GM18907 (cell line): ENCODE measurements around the gene ADGRG6.

Experiments used
- ATAC-seq: cut with Tn5 transposase; IDR thresholded peaks from one replicate; pipeline ENCODE4 v1.9.1; 2021; ENCODE audit warnings: mild to moderate bottlenecking, moderate library complexity; ENCODE audit not compliant: unreplicated experiment

ADGRG6 gene

DNA sequence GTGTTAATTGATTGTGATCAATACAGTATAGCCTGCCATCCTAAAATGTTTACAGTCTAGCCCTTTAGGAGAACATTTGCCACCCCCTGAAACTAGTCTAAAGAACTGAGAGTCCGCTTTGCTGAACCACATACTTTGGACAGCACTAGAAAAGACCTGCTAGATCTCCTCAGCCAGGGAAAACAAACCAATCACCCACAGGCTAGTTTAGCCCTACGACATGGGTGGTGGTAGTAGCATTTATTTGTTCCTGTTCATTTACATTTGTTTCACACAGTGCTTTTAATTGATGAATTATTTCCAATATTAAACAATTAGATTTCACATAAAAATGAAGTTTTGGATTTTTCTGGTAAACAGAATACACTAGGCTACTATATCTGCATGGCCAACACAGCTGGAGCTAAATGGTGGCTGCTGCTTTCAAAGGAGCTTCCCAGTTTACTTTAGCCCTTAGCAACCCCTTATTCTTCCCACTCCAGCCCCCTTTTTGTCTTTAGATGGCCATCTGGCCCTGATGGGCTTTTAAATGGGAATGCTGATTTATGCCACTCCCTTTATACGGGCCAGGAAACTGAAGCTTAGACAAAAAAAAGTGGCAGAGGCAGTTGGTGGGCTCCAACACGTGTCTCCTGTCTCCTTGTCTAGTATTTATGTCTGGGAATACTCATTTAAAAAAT lies 72.4 kb downstream of the ADGRG6 start:
- no peak for ATAC-seq

DNA sequence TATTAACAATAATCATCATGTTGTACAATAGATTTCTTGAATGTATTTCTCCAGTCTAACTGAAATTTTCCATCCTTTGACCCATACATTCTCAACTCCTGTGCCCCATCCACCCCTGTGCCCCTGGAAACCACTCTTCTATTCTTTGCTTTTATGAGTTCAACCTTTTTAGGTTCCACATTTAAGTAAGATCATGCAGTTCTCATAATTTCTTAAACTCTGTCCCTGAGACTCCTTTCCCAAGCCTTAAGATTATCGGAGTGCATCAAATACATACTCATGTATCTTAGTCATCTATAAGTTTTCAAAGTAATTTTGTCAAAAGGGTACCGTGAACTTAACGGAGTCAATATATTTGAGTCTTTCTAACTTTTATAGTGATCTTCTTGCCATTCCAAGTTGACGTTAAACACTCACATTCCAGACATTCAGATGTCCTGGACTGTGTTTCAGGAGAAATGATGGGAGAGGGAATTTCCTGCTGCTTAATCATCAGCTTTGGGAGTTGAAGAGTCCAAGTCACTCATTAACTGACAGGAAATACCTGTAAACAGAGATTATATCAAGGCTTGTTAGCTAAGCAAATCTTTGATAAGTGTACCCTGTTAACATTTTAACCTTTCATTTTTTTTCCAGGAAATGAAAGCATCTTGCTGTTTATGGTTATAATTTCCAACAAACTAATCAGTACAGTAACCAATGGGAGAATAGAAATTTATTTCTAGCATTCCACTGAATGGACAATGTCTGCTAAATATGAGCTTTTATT lies 73.3 kb downstream of the ADGRG6 start:
- ATAC-seq: no peak

DNA sequence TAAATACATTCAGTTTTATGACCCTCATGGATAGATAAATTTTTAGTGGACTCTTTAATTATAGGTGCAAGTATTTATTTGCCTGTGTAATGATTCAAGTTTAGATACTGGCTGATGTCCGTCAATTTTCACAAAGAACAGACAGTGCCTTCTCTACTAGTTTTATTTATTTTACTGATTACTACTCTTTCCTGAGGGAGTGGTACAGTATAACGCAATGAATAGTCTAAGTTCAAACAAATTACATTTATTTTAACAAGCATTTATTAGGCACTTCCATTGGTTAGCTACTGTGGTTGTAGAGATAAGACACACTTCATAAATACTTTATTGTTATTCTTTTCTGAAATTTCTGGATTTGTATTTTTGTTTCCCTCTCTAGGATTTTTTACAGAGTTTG lies 74.3 kb downstream of the ADGRG6 start:
- no peak for ATAC-seq

DNA sequence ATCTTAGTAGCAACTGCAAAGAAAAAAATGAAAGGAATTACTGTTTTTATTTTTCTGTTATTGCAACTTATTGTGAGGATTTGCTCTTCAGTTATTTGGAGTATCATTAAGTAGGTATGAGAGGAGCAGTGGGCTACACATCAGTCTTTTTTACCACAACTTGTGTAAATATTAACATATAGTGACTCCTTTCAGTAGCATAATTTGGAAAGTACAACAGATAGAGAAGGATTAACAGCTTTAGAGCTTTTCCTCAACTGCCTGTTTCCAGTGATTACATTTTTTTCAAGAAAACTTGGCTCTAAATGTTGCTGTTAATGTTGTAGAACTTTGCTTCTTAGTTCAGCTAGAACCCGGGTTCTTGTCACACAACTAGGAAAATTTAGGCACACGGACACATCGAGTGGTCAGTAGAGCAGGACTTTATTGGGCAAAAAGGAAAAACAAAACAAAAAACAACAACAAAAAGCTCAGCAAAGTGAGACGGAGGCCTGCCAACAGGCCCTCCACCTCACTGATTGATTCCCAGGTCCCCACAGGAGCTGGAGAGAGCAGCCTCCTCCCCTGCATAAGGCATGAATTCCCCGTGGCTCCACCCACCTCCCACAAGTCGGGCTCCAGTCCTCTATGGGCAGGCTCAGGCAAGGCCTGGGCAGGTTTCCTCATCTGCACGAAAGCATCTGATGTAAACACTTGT lies 75.1 kb downstream of the ADGRG6 start:
- ATAC-seq: peak; percentile 60

DNA sequence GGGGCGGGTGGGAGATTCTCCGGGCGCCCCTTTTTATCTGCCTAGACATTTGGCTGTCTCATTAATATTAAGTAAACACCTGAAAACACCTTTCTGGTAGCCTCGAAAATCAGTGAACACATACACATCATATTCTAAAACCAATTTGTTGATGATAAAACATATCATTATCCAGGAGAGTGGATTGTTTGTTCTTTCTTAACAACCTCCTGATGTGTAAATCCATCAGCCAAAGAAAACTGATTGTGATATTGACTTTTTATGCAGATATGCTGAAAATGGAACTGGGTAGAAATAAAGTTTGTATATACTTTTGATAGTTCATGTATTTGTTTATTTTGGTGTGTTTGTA lies 75.7 kb downstream of the ADGRG6 start:
- ATAC-seq: no peak

DNA sequence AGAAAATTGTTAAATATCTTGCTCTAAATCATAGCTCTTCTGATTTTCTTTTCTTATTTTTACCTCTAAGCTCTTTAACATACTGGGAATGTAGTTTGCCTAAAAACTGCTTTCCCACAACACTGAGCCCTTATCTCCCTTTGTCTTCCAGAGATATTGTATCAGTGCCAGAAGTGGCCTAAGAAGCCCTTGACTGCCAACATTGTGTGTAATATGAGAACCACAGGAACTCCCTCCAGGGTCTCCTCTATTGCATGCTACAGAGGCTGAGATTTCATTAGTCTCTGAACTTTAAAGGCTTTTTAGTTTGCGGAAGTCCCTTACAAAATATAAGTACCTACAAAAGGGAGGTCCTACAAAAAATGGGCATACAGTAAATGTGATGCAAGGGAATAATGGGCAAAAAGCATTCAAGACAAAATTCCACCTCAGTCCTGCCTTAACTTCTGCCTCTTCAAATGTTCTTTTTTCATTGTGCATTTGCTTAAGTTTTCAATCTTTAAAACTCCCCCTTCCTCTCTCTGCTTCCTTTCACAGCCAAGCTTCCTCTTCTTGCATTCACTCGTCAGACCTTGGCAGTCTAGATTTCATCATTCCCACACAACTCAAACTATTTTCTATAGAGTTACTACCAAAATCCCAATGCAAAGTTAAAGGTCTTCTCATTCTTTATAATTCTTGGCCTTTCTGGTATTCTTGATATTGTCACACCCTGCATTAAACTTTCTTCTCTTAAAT lies 76.5 kb downstream of the ADGRG6 start:
- no peak for ATAC-seq

DNA sequence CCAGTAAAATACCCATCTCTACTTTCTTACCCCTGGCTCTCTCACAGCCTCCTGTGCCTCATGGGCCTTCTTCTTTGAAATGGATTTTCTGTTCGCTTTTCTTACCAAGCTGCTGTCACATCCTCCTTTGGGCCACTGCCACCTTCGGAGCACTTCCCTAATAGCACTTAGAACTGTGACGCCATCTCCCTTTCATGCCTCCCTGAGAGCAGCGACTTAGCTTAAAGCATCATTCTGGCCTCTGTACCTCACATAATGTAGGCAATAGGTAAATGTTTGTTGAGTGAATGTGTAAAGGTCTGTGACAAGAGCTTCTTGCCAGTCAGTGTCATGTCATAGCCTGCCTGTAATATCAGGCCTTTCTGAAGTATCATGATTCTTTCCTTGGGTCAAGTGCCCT lies 78.8 kb downstream of the ADGRG6 start:
- no peak for ATAC-seq

DNA sequence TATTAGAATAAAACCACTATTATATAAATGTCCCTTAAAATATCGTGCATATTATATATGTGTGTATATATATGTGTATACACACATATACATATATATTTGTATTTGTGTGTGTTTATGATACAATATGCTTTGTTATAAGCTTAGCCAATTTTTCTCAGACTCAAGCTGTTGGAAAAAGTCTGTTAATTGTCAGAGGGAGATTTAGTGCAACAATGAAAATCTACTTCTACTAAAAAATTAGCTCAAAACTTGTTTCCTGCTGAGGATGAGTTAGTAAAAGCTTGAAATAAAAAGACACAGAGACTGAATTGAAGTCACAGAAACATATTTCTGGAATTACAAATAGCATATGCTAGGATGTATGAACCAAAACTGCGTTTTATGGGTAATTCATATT lies 79.4 kb downstream of the ADGRG6 start:
- no peak for ATAC-seq

DNA sequence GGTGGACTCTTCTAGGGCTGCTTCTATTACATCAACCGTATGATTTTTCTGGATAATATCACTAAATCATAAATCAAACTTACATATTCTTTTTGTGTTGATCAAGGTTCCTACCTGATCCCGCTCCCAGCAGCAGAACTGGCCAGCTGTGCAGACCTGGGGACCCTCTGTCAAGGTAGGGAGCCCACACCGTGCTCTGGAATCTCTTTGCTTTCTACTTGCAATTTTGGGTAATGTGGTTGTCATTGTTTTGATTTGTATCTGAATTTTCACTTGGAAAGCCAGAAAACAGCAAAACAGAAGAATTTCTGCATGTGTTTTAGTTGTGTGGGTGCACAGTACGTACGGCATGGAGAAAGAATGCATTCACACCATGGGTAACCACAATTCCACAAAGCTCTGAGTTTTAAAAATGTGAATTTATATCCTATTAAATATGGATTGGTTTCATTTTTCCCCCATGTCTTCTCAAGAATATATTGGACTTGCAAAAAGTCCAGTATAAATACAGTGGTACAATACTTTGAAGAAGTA lies 80.1 kb downstream of the ADGRG6 start:
- ATAC-seq: no peak

DNA sequence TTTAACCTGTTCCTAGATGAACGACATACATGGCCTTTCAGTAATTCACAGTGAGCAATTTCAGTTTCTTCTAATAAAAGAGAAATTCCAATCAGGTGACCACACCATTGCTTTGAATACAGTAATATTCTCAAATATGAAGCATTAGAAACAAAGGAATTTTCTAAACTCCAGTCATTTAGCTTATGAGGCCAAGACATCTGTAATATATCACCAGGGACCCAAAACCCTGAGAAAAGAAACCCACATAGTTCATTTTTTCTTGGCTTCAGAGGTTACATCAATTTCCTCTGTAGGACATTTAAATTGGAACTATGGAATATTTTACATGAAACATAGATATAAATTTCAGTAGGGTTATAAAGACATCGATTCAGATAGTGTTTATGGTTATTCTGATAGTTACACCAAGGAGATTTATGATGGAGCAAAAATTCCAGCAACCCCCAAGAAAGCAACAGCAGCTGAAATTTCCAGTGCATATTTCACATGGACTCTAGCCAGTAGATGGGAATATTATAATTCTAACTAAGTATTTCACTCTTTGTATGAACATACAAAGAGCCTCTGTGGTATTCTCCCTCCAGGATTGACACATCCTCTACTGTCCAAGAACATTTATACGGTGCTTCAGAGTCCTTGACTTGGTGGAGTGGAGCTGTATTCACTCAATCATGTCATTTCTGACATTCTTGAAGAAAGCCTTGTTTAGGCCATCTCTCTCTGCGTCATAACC lies 82.9 kb downstream of the ADGRG6 start:
- no peak for ATAC-seq

DNA sequence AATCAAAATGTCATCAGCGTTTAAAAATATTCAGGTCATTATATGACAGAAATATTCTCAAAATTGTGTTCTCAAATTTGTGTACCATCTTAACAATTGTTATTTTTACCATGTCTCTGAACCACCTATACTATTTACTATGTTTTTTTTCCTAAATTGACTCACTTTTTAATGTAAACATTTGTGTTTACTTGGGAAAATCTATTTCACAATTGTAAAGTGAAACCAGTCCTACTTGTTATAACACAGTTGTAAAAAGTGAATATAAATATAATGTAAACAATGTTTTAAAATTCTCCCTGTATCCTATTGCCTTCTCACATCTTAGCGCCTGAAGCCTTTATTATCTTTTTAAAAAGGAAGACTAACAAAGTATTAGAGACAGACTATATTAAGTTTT lies 83.5 kb downstream of the ADGRG6 start:
- no peak for ATAC-seq

DNA sequence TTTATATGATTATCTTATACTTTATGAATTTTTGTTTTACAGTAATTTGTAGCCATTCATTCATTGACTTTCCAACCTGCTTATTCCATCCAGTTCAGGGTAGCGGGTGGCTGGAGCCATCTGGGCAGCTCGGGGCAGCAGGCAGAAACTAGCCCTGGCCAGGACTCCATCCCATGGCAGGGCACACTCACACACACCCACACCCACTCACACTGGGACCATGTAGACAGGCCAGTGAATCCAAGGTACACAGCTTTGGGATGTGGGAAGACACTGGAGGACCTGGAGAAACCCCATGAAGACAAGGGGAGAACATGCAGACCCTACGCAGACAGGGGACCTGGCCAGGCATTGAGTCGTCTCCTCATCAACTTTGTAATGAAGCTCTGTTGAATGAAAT lies 84.8 kb downstream of the ADGRG6 start:
- ATAC-seq: no peak

DNA sequence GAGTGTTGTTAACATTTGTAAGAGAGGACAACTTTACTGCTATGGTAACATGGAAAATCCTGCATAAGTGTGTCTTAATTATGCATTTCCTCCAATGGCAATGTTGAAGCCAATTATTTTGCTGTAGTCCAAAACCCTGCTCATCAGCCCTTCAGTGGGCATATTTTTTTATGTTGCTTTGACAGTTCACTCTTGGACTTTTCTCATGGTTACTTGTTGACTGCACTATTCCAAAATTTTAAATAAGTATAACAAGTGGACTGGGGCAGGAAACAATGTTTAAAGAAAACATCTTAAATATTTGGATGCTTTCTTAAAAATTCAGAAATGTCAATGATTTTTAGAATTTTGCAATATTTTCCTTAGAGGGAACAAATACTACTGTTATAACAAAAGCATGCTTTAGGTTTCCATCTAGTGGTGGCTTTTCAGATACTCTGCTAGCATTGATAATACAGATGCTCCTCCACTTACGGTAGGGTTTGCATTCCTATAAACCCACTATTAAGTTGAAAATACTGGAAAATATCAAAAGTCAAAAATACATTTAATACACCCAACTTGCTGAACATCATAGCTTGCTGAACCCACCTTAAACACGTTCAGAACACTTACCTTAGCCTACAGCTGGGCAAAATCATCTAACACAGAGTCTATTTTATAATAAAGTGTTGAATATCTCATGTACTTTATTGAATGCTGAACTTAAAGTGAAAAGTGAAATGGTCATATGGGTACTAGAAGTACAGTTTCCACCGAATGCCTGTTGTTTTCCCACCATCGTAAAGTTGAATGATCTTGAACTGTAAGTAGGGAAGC lies 86.4 kb downstream of the ADGRG6 start:
- ATAC-seq: peak; percentile 68

DNA sequence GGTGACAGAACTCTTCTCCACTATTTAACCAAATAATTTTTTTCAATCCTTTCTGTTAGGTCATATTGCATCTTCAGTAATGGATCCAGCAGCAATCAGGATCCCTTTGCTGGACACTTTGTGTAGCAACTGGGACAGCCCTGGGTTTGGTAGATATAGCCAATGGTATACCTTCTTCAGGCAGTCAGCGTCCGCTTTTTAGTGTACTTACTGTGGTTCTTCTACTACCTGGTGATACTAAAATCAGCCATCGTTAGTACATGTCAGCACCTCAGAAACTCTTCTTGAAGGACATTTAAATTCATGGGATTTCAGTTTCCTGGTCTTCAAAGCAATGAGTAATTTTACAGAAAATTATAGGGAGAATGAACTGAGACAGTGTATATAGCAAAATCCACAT lies 93.5 kb downstream of the ADGRG6 start:
- peak; percentile 12 for ATAC-seq

DNA sequence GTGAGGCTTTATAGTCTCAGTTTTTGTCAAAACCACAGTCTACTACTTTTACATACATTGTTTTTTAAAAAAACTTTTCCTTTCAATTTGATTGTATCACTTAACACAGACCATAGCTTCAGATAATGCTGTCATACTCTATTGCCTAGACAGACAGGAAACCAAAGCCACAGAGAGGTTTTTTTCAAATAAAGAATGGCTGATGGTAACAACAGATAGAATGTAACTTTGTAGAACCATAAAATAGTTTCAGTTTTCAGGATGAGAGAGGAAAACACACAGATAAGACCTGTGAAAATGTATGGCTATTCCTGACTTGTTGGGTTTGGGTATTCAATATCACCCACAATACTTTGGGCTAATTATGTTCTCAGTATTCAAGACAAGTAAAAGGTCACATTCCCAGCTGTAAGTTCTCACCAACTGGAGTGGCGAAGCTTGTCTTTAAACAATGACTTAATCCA lies 94.0 kb downstream of the ADGRG6 start:
- peak; percentile 98 for ATAC-seq

DNA sequence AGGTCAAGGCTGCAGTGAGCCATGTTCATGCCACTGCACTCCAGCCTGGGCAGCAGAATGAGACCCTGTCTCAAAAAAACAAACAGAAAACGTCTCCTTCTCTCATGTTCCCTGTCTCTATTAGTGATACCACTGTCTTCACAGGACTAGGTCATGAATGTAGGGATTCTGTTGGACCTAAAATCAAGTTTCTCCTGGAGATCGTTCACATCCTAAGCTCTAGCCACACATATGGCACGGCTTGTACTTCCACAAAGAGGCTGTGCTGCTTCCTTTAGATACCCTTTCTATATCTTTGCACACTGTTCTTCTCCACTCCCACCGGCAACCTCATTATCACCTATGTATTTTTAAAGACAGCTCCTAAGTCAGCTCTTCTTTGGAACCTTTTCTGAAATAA lies 96.5 kb downstream of the ADGRG6 start:
- no peak for ATAC-seq

DNA sequence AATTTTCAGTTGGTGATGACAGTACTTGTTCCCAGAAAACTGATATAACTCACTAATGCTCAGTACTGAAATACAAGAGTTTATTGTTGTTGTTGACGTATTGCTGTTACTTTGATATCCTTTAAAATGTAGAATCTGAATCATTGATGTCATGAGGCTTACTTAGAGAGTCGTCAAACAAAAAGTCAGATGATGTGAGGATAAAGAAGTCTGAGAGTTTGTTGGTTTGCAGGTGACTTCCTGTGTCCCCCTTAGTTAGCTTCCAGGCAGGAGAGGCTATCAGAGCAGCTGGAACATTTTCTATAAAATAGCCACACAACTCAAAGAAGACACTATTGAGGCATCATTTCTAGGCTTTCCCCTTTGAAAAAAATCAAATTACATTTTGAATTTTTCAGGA lies 97.9 kb downstream of the ADGRG6 start:
- no peak for ATAC-seq

DNA sequence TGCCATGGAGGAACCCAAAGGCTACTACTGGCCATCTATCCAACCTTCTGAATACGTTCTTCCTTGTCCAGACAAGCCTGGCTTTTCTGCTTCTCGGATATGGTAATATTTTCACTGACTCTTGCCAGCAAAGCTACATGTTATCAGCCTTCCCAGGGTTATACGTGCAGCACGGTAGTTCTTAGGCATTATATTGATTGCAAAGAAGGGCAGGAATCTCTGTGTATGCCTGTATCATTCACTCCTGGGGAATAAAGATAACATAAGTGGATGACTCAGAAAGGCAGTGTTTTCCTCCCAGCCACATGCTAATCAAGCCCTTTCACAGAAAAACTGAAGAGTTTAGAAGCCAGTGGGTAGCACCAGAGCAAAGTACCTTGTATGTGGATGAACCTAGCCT lies 98.7 kb downstream of the ADGRG6 start:
- ATAC-seq: no peak

DNA sequence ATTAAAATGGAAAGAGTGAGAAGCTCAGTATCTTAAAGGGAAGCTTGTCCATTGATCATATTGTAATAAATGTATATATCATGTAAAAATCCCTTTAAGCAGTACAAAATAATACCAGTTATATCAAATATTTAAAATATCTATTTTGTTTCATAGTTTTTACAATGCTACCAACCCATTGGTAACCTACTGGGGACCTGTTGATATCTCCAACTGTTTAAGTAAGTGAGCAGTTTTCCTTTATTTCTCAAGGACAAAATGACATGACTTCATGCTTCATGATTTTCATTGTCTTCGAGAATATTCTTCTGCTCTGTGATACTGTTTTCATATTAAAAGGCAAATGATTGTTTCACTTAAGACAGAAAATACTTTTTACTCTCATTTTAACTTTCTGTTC lies 100.0 kb downstream of the ADGRG6 start:
- no peak for ATAC-seq

DNA sequence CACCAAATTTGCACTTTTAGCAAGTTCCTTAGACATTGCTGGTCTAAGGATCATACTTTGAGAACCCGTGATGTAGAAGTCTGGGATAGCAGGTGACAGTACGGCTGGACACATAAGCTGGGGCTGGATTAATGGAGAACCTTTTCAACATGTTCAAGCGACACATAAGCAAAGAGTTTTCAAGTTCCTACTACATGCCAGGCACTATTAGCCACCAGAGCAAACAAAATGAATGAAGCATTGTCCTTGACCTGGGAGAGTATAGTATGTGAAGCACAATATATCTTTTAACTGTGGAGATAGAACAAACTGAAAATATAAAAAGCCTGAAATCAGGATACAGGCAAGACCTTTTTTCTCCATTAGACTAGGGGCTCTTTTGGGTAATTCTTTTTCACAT lies 102.9 kb downstream of the ADGRG6 start:
- ATAC-seq: no peak
